ENCODE results near the gene SPATS2L. TPM values are rescaled to one million over a fixed set of nuclear protein-coding genes. Genes with fewer than 3 reads are reported as not detected.

SPATS2L gene
- total RNA-seq, 1 donor from 2014 or later: 192 TPM

DNA sequence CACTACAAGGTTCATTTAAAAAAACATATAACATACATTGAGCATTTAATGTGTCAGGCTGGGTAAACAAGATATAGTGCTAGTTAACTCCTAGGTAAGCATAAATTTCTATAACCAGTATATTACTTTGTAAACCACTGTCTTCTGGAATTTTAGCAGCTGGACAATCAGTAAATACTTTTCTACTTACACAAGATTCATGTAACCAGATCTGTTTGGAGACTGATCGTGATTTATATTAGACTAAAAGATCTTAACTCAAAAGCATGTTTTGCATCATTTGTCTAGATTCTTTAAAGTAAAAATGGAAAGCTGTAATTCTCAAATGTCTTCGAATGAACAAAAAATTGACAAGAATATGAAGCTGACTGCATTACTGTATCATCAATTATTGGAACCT lies 218.6 kb downstream of the SPATS2L start:
- no peak for FAIRE-seq
- no peak overlapping the region for H2AFZ ChIP-seq (ENCODE audit: low read depth, low read length)
- no peak overlapping the region for H3K4me3 Mint-ChIP-seq (ENCODE audit: unreplicated experiment)

DNA sequence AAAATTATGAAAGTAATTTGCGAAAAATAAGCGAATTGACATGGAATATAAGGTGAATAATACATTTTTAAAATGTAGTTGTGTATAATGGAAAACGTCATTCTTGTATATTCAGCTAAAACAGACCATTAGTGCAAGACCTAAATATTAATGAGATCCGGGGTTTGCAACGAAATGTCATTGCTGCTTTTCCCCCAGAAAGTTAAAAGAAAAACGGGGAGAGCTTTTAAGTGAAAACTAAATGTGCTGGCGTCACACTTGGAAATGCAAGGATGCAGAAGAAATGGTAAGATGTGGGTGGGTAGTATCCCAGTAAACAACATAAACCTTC lies 219.0 kb downstream of the SPATS2L start:
- no peak overlapping the region for H3K27ac Mint-ChIP-seq (ENCODE audit: unreplicated experiment)
- no peaks in the 10 kb centered on the region for H3K27me3 Mint-ChIP-seq (ENCODE audit: low read depth, unreplicated experiment)

More for the DNA sequence above, 218.6 kb downstream of the SPATS2L start:
- Histone ChIP-seq H3K79me2 (ENCODE audit: insufficient read depth, low read length) (peaks cover 37% of the 10 kb centered on the region), H3K4me3 (ENCODE audit: insufficient read depth, low read depth, low read length) (no peak overlapping the region), H3K27ac (ENCODE audit: low read depth, low read length) (no peak overlapping the region), H3K36me3 (ENCODE audit: insufficient read depth, low read length) (no peaks in the 10 kb centered on the region), H3K9me3 (ENCODE audit: insufficient read depth, low read depth, low read length) (no peaks in the 10 kb centered on the region), H3K9ac (ENCODE audit: low read length) (no peak overlapping the region), H4K20me1 (ENCODE audit: insufficient read depth, low read length) (no peaks in the 10 kb centered on the region), H3K27me3 (ENCODE audit: insufficient read depth, low read length) (peaks cover 7% of the 10 kb centered on the region), H3K4me1 (ENCODE audit: insufficient read depth, low read length) (peaks cover 5% of the 10 kb centered on the region), H3K4me2 (ENCODE audit: low read length) (peak overlapping the region; percentile 92)
- DNase-seq (ENCODE audit: low read depth): no peak
- no peaks in the 10 kb centered on the region for H3K27me3 Mint-ChIP-seq (ENCODE audit: low read depth, unreplicated experiment)
- H3K36me3 Mint-ChIP-seq (ENCODE audit: low read depth, unreplicated experiment): peaks cover 2% of the 10 kb centered on the region
- no peak overlapping the region for H3K27ac Mint-ChIP-seq (ENCODE audit: unreplicated experiment)
- peaks cover 3% of the 10 kb centered on the region for H3K9me3 Mint-ChIP-seq (ENCODE audit: unreplicated experiment)
- peaks cover 4% of the 10 kb centered on the region for H3K4me1 Mint-ChIP-seq (ENCODE audit: low read depth, unreplicated experiment)
- TF ChIP-seq CTCF (IDR thresholded peaks at IDR 0.05; ENCODE audit: insufficient read depth, low read depth, low read length) (no peak), EZH2 (IDR thresholded peaks at IDR 0.05; ENCODE audit: insufficient read depth, low read length) (no peak)

More for the DNA sequence above, 219.0 kb downstream of the SPATS2L start:
- Histone ChIP-seq H3K9me3 (ENCODE audit: insufficient read depth, low read depth, low read length) (no peaks in the 10 kb centered on the region), H3K79me2 (ENCODE audit: insufficient read depth, low read length) (peaks cover 41% of the 10 kb centered on the region), H4K20me1 (ENCODE audit: insufficient read depth, low read length) (no peaks in the 10 kb centered on the region), H3K27ac (ENCODE audit: low read depth, low read length) (no peak overlapping the region), H3K4me3 (ENCODE audit: insufficient read depth, low read depth, low read length) (peak overlapping the region; percentile 81), H3K4me2 (ENCODE audit: low read length) (peak overlapping the region; percentile 92), H3K36me3 (ENCODE audit: insufficient read depth, low read length) (no peaks in the 10 kb centered on the region), H3K9ac (ENCODE audit: low read length) (peak overlapping the region; percentile 83), H2AFZ (ENCODE audit: low read depth, low read length) (peak overlapping the region; percentile 95), H3K27me3 (ENCODE audit: insufficient read depth, low read length) (peaks cover 7% of the 10 kb centered on the region), H3K4me1 (ENCODE audit: insufficient read depth, low read length) (peaks cover 5% of the 10 kb centered on the region)
- Mint-ChIP-seq H3K4me3 (ENCODE audit: unreplicated experiment) (peak overlapping the region; percentile 88), H3K36me3 (ENCODE audit: low read depth, unreplicated experiment) (peaks cover 2% of the 10 kb centered on the region), H3K9me3 (ENCODE audit: unreplicated experiment) (peaks cover 3% of the 10 kb centered on the region), H3K4me1 (ENCODE audit: low read depth, unreplicated experiment) (peaks cover 4% of the 10 kb centered on the region)
- DNase-seq (ENCODE audit: low read depth): no peak
- TF ChIP-seq CTCF (IDR thresholded peaks at IDR 0.05; ENCODE audit: insufficient read depth, low read depth, low read length) (no peak), EZH2 (IDR thresholded peaks at IDR 0.05; ENCODE audit: insufficient read depth, low read length) (no peak)
- FAIRE-seq: no peak
